HG03571 (cell line): ENCODE measurements around the gene LAD1.

Source experiments
- ATAC-seq: cut with Tn5 transposase; IDR thresholded peaks from one replicate; pipeline ENCODE4 v1.9.1; 2021; ENCODE audit not compliant: unreplicated experiment

The LAD1 gene

GRCh38 chr1:201350361-201350725 lies 48.8 kb downstream of the LAD1 start:
- ATAC-seq, result no peak

GRCh38 chr1:201349092-201349491 lies 50.0 kb downstream of the LAD1 start:
- no peak for ATAC-seq

GRCh38 chr1:201348211-201348566 lies 50.9 kb downstream of the LAD1 start:
- no peak for ATAC-seq

GRCh38 chr1:201347498-201348210 lies 51.5 kb downstream of the LAD1 start:
- no peak for ATAC-seq

- no peak for ATAC-seq
Measured at GRCh38 chr1:201346987-201347386, 52.1 kb downstream of the LAD1 start.

GRCh38 chr1:201346337-201346939 lies 52.7 kb downstream of the LAD1 start:
- no peak for ATAC-seq

GRCh38 chr1:201345081-201345355 lies 54.1 kb downstream of the LAD1 start:
- ATAC-seq, result no peak

GRCh38 chr1:201344206-201345080 lies 54.7 kb downstream of the LAD1 start:
- ATAC-seq, result no peak

GRCh38 chr1:201341377-201341776 lies 57.7 kb downstream of the LAD1 start:
- ATAC-seq, result no peak

- no peak for ATAC-seq
Measured at GRCh38 chr1:201336711-201337450, 62.2 kb downstream of the LAD1 start.

- ATAC-seq, result no peak
Measured at GRCh38 chr1:201335901-201336300, 63.2 kb downstream of the LAD1 start.

- no peak for ATAC-seq
Measured at GRCh38 chr1:201335174-201335870, 63.8 kb downstream of the LAD1 start.

GRCh38 chr1:201334325-201335173 lies 64.6 kb downstream of the LAD1 start:
- no peak for ATAC-seq

GRCh38 chr1:201332616-201333335 lies 66.3 kb downstream of the LAD1 start:
- no peak for ATAC-seq

GRCh38 chr1:201332021-201332420 lies 67.1 kb downstream of the LAD1 start:
- ATAC-seq, result no peak

- ATAC-seq, result no peak
Measured at GRCh38 chr1:201331166-201331565, 68.0 kb downstream of the LAD1 start.
